ENCODE results near the gene MYORG.

MYORG gene

DNA sequence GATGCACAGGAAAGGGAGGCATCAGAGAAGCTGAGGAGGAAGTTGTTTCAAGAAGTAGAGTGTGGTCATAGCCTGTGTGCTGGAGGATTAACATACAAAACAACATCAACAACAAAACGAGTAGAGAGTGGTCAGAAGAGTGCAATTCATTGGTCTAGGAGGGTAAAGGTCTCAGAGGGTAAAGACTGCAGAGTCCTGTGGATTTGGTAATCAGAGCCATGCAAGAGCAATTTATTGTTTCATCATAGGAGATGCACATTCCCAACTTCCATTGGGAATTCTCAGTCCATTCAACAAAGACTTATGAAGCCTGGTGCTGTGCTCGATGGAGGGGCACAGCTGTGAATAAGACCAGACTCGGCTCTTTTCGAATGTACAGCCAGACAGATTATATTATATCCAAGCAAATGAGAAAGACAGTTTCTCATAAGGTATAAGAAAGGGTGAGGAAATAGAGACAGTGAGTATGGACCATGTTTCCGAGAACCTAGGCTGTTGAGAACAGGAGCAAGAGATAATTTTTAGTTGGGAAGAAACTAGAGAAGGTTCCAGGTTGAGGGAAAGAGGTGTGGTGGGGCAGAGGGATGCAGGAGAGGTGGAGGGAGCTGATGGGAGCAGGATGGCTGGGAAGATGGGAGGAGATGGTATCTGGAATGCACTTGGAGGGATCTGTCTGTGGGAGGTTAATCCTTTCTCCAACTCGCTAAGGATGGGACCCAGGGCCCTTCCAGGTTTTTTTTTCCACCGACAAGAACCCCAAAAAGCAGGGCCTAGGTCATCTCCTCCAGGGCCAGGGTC is 7.9 kb upstream of the MYORG start:
- DNase-seq (ENCODE audit: low read depth, low spot score): no peak

DNA sequence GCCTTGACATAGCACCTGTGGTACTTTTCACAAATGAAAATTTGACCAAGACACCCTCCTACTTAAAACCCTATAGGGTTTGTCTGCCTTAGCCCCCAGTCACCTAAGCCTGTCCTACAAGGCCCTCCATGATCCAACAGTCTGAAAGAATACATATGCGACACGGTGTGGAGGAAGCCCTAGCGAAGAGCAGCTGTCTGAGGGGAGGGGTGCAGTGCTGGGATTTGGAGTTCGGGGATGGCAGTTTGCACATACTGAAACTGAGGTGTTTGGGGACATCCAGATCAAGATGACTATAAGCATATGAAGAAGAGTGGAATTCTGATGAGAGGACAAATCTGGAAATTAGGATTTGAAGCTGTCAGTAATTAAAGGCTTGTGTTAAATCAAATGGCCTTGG is 7.2 kb upstream of the MYORG start:
- DNase-seq (ENCODE audit: low read depth, low spot score): no peak

DNA sequence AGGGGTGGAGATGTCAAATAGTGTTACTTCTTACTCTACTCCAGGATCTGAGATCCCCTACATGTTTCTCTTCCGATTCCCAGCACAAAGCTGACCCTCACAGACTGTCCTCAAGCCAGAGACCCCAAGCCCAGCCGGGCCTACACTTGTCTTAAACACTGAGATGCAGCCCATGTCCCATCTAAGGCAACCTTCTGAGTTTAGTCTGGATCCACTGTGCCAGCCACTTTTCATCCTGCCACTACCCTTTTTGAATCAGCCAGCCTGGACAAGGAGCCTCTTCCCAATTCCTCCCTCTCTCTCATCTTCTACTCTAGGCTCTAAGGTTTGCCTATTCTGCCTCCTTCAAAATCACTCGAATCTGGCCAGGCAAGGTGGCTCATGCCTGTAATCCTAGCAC is 6.2 kb upstream of the MYORG start:
- DNase-seq (ENCODE audit: low read depth, low spot score): no peak

DNA sequence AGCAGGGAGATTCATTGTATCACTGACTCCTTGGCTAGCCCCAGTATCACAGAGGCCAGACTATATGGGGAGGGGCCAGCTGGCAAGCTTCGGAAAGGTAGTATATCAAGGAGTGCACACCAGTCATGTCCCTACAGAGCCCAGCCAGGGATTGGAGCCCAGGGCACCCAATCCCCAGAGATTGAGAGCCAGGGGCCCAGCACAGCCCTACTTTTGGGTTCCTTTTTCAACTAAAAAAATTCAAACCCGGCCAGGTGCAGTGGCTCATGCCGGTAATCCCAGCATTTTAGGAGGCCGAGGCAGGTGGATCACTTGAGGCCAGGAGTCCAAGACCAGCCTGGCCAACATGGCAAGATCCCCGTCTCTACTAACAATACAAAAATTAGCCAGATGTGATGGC is 5.4 kb upstream of the MYORG start:
- no peak for DNase-seq (ENCODE audit: low read depth, low spot score)

DNA sequence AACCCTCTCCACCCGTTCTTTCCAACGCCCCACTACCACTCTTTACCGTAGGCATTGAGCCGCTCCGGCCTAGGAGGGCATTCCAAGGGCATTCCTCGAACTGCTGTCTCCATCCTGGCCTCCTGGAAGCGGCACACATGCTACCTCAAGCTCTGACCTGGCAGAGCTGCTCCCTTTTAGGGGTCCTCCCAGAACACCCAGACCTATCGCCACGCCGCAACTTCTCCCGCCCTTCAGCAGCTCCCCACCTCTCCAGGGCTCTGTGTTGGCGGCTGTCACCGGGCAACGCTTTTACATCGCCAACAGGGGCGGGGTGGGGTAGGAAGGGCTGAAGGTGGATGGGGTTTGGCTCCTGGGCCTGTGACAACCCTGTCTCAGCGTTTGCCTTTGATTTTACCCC is 4.6 kb upstream of the MYORG start:
- DNase-seq (ENCODE audit: low read depth, low spot score): no peak

DNA sequence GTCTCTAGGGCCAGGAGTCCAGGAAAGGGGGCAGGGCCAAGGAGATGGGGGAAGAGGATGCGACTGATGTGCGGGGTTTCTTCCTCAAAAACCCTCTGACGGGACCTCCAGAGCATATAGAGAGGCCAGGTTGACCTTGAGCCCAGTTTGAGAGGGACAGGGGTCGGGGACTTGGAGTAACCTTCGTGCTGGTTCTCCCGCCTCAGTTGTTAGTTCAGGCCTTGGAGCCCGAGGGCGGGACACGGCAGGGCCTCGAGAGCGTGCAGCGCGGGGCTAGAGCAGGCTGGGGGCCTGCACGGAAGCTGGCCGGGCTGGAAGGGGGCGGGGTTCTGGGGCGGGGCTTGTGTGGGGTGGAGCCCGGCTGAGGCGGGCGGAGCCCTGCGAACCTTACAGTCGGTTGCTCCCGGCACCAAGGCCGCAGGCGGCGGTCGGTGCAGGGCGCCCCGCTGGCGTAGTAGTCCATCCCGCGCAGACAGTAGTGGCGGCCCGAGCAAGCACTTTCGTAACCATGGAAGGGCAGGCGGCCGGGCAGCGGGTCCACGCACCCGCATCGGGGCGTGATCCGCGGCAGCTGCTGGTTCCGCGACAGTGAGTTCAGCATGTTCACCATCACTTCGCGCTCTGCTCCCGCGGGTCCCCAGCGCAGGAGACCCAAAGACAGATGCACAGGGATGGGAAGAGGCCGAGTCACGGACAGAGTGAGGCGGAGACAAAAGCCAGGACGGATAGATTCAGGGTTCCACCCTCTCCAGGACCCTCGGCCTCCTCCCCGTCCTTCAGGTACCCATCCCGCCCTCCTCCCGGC is 4.0 kb upstream of the MYORG start:
- peak; percentile 41 for DNase-seq (ENCODE audit: low read depth, low spot score)

DNA sequence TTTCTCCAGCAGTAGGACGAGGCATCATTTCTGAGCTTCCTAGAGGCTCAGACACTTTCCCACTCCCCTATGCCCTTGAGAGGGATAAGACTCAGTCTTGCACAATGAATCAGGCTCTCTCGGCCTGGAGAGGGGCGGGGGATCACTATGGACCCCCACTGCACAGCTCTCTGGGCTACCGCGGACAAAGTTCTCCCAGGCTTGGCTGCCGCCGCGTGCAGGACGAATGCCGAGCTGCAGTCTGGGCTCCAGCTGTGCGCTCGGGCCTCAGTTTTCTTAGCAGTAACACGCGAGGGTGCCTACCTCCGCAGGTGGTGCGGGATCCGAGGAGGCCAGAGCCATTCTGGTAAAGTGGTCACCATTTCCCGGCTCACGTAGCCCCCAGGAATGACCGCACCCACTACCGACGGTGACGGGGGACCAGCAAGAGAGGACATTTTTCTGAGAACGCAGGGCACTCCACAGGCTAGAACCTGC is 3.4 kb upstream of the MYORG start:
- no peak for DNase-seq (ENCODE audit: low read depth, low spot score)

DNA sequence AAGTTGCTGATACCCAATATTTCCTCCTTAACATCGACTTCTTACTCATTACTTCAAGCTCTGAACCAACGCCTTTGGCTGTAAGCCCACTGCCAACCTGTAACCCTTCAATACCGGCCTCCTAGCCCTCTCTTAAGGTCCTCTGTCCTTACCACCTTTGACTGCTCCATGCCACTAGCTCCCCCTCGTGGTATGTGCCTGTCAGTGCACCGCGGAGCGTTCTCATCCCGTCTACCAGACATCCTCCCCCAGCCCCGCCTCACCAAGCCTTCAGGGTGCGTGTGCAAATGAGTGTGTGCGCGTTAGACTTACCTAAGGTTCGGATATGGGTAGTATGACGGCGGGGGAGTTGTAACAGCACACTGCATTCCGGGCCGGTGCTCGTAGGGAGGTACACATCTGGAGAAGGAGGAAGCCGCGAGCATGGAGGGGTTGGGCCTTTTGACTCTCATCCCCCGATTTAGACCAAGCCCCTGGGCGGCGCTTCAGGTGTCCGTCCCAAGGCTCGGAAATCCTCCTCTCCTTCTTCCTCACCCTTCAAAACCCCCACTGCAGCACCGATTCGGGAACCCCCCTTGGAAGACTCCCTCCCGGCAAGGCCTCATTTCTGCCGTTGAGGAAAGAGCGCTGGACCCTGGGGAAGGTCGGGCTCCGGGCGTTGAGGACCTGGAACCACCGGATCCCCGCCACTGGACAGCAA is 2.8 kb upstream of the MYORG start:
- peak; percentile 83 for DNase-seq (ENCODE audit: low read depth, low spot score)

DNA sequence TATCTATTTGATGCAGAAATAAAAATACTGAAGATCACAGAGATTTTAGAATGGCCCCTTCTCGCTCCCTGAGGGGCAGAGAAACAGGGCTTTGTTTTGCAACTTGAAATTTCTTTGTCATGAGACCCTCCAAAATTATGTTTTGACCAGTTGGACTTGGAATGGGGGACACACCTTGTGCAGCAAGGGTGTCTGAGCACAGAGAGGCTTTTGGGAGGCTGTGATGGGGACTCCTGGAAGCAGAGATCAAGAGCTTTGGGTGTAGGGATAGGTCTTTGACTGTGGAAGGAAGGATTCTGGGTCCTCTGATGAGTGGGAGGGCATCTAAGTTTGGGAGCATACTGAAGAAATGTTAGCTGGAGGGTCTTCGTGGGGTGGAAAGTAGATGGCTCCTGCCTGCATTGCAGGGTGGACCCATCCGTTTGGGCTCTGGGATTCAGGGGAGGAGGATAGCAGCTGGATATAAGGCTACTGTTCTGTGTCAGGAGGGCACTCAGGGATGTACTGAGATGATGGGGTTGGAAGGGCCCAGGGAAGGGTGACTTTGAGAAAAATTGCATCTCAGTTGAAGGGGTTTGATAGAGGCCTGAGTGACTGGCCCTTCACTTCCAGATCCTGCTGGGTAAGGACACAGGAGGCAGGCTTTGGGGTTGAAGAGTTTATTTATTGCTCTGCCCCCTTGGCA is 1.8 kb upstream of the MYORG start:
- no peak for DNase-seq (ENCODE audit: low read depth, low spot score)

DNA sequence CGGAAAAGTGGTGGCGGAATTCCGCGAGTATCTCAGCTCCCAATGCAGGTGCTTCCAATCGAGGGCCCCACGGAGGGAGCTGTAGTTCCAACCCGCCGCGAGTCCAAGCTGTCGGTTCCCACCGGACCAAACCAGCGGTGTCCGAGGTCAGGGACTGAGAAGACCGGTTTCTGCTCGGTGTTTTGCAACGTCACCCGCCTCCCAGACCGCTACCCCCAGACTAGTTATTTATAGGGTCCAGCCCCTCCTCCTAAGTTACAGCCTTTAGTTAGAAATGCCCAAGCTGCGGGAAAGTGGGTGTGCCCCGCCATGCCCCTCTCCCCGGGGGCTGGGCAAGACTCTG is 677 bp upstream of the MYORG start:
- DNase-seq (ENCODE audit: low read depth, low spot score): no peak

DNA sequence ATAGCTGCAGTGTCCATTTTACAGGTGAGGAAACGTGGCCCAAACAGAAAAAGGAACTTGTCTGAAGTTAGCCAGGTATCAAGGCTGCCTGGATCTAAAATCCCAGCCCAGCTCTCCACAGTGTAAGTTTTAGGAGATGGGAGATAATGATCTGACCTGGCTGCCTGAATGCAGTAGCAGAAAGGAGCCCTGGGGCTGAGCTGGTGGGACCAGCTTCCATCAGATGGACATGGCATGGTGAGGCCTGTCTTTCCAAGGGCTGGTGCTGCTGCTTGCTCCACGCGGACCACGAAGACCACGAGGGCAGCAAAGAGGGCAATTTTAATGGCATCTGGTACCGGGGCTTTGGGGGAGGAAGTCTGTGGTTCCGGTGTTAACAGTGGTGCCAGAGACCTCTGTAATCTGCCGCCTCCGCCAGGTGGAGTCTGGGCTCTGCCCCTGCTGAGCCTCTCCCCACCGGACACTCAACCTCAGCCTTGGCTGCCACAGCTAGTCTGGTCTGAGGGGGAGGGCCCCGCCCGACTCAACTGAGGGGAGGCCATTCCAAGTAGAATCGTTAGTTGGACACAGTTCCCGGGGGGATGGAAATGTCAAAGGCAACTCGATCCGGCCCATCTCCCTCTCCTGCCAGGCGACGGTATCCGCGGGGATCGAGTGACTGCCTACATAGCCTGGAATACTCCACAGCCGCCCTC is 650 bp downstream of the MYORG start:
- no peak for DNase-seq (ENCODE audit: low read depth, low spot score)

DNA sequence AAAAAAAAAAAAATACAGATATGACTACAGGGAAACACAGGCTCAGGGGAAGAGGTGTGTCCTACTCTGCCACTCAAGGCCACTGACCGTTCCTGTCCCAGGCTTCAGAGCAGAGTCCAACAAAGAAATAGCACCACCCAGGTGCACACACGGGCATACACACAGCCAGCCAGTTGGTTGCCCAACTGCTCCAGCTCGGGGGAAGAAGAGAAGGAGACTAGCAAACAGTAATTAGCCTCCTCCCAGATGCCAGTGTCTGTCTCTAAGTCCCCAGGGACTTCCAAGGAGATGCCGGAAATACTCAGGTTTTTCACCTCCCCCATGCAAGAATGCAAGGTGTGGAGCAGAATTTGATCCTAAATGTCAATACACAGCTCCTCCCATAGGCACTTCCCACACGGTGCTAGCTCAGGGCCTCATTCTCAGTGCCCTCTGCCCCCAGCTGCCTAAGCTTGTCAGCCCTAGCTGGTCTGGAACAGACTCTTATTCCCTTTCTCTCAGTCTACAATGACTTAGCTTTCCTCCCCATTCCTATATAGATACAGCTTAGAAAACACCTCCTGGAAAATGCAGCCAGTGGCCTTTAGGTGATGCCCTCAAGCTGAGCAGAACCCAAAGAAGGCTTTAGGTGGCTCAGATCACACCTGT is 1.7 kb downstream of the MYORG start:
- no peak for DNase-seq (ENCODE audit: low read depth, low spot score)

DNA sequence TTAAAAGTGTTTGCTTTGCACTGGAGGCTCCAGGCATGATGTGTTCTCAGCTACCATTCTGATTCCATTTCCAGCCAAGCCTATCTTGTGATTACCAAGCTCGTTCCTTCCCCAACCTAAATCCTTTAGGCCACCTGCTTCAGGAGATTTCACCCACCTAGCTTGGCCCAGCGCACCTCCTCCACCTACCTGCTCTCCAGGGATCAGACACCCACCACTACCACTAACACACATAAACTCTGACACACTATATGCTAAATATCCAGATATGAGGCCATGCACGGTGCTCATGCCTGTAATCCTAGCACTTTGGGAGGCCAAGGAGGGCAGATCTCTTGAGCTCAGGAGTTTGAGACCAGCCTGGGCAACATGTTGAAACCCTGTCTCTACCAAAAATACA is 2.4 kb downstream of the MYORG start:
- no peak for DNase-seq (ENCODE audit: low read depth, low spot score)

DNA sequence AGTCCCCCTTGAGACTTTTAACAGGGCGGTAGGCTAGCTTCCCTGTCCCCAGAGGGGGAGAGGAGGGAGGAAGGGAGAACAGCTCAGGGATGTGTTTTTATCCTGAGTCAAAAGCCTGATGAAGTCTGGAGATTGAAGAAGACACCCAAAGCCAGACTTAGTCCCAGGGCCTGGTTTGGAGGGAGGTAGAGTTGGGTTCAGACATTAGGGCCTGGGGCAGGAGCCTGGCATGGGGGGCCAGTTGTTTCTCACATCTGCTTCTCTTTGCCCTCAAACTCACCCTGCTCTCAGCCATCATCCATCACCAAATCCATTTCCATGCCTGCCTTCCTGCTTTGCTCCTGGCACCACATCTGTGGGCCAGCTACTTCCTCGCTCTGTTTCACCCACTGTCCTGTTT is 2.9 kb downstream of the MYORG start:
- DNase-seq (ENCODE audit: low read depth, low spot score): no peak

DNA sequence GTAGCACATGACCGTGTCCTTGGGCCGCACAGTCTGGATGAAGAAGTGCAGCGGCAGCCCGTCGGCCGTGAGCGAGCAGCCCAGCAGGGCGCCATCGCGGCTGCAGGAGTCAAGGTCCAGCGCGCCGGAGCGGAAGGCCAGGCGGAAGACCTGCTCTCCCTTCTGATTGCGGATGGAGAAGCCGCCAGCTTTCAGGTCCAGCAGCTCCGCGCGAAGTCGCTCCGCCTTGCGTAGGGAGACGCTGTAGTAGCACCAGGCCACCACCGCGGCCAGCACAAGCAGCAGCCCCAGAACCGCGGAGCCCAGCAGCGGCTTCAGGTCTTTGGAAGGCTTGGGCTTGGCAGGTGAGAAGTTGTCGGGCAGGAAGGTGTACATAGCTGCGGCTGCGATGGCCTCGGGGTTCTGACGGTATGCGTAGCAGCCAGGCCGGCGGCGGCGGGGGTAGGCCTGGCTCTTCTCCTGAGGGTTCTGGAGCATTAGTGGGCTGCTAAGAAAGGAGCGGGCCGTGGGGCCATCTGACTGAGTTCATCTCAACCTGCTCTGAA is 4.2 kb downstream of the MYORG start:
- no peak for DNase-seq (ENCODE audit: low read depth, low spot score)

DNA sequence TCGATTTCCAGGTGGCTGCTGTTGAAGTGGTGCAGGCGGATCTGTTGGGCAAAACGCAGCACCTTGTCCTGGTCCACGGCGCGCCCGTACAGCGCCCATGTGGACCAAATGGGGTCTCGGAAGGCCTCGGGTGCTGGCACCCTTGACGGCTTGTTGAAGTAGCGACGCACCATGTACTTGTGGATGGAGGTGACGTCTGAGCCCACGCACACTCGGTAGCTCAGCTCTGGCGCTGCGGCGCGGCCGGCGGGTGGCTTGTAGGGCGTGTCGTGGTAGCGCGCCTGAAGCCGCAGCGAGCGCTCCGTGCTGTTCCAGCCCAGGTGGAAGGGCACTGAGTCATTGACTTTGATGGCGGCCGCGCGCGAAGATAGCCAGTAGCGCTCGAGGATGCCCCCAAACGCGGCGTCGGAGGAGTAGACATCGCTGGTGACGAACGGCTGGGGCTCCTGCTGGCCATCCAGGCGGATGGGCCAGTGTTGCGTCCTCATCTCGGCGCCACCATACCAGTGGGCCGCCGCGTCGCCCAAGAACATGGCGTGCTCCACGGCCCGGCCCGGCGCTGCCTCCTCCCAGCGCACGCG is 4.7 kb downstream of the MYORG start:
- DNase-seq (ENCODE audit: low read depth, low spot score): no peak

DNA sequence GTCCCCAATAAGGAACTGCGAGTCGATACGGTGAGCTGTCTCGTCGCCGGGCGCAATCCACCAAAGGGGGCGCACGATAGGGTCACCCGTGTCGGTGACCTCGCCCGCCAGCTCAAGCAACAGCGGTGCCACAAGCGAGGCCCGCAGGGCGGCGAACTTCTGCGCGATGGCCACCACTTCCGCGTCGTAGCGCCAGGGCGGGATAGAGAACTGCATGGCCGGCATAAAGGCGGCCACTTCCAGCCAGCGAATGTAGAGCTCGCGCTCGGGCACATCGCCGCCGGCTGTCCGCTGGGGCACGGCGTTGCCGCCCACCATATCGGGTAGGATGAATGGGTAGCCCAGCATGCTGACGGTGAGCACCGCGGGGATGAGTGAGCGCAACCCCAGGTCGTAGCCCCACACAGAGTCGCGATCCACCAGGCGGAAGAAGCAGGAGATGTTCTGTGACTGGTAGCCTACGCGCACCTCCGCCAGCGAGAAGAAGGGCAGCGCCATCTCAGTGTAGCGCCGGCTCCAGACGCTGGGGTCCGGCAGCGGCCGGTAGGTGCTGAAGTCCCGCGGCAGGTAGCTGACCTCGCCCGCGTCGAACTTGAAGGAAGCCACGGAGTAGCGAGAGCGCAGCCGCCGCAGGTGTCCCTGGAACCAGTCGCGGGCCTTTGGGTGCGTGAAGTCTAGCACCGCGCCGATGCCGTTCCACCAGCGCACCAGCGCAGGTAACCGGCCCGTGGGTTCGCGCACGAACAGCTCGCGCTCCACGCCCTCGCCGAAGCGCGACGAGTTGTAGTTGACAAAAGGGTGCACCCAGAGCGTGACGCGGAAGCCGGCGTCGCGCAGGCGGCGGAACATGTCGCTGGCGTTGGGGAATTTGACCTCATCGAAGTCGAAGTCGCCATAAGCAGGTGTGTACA is 5.5 kb downstream of the MYORG start:
- DNase-seq (ENCODE audit: low read depth, low spot score): no peak

DNA sequence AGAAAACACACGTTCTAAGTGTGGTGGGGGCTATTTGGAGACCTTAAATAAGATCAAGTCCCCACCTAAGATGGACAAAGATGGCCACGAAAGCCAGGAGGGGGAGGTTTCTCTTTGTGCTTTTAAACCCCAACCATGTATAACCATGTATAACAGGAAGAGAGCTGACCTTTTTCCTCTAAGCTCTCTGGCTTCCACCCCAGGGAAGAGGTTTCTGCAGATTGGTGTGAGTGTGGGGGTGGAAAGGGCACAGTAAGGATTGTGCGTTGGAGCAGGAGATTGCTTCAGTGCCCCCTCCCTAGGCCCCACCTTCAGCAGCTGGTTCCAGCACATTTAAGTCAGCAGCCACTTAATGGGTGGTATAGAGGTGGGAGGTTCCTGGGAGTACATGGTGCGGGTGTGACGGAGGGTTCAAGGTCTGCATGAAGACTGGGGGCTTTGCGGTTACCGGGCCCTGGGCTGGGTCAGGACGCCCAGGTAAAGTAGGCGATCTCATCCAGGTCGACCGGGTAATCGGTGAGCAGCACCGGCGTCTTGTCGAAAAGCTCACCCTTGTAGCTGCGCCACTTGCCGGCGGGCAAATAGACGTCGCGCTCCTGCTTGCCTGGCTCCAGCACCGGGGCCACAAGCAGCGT is 6.2 kb downstream of the MYORG start:
- DNase-seq (ENCODE audit: low read depth, low spot score): no peak

DNA sequence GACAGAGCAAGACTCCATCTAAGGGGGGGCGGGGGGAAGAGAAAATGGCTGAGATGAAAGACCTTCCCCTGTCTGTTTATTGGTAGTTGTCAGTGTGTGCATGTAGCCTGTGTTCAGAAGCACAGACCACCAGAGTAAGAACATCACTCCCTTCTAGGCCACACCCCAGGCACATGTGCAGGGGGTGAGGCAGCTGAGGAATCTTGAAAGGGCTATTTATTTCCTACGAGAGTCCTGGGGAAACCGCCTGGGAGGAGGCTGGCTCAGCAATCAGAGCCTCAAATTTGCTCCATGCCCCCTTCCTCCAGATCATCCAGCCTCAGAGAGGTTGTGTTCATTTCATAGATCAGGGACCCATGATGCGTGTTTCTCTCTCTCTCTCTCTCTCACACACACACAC is 7.1 kb downstream of the MYORG start:
- no peak for DNase-seq (ENCODE audit: low read depth, low spot score)
